HG03060 (cell line): ENCODE measurements around the gene MS4A18.

Experiments used
- ATAC-seq: cut with Tn5 transposase; IDR thresholded peaks from one replicate; pipeline ENCODE4 v1.9.1; 2021; ENCODE audit warnings: low read depth, moderate number of reproducible peaks; ENCODE audit not compliant: unreplicated experiment

The MS4A18 gene

DNA sequence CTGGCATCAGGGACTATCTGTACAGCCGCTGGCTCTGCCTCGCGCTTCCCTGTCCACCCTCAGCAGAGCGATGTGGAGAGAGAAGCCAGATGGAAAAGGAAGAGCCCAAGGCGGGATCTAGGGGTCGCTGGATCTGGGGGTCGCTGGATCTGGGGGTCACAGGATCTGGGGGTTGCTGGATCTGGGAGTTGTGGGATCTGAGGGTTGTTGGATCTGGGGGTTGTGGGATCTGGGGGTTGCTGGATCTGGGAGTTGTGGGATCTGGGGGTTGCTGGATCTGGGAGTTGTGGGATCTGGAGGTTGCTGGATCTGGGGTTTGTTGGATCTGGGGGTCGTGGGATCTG, 58.6 kb downstream of the MS4A18 start:
- no peak for ATAC-seq

DNA sequence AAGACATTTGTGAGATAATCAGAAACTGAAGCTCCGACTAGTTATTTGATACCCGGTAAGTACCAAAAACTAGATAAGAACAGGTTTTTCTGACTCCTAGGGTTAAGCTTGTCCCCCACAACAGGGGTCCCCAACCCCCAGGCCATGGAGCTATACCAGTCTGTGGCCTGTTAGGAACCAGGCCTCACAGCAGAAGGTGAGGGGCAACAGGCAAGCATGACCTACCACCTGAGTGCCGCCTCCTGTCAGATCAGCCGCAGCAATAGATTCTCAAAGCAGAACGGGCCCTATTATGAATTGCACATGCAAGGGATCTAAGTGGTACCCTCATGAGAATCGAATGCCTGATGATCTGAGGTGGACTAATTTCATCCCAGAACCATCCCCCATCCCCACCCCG, 59.4 kb downstream of the MS4A18 start:
- ATAC-seq: no peak

DNA sequence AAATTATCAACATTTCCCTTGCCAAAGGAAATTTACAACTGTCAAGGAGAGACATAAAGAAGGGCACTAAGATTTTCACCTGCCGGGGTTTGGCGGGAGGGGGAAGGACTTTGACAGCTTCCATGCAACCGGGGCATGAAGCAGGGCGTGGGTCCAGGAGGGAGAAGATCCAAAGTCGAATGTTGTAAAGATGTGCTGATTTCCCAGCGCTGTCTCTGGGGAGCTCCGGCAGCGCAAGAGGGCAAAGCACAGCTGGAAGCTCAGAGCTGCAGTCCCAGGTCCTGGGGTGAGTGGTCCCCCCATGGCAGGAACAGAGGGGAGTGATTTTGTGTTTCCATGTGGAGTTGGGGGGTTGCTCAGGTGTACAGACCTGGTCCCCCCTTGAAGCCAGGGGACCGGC, 60.6 kb downstream of the MS4A18 start, which contains the start of gene MS4A10:
Gene MS4A10, plus strand, starts transcription at position 198 of the 400 bp plus-strand sequence. CDS start 5,003 bp downstream, outside the sequence.
- ATAC-seq: no peak

DNA sequence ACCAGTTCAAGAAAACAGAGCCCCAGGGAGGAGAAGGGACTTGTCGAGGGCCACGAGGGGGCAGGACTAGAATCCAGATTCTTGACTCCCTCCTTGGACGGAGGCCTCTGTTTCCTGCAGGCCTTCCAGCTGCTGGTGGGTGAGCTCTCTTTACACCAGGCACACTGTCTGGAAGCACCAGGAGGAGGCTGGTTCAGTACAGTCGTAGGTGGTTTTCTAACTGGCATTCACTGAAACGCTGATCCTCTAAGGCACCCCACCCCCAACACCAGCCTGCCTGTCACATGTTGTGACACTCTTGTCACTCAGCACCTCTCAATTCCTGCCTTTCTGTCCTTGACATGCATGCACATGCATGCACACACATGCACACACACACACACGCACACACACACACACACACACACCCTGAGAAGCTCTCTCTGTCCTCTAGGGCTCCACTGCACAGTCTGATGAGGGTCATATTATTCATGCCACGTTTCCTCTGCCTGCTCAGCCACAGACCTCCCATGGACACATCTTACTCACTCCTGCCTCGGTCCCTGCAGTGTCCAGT, 61.4 kb downstream of the MS4A18 start:
- no peak for ATAC-seq

DNA sequence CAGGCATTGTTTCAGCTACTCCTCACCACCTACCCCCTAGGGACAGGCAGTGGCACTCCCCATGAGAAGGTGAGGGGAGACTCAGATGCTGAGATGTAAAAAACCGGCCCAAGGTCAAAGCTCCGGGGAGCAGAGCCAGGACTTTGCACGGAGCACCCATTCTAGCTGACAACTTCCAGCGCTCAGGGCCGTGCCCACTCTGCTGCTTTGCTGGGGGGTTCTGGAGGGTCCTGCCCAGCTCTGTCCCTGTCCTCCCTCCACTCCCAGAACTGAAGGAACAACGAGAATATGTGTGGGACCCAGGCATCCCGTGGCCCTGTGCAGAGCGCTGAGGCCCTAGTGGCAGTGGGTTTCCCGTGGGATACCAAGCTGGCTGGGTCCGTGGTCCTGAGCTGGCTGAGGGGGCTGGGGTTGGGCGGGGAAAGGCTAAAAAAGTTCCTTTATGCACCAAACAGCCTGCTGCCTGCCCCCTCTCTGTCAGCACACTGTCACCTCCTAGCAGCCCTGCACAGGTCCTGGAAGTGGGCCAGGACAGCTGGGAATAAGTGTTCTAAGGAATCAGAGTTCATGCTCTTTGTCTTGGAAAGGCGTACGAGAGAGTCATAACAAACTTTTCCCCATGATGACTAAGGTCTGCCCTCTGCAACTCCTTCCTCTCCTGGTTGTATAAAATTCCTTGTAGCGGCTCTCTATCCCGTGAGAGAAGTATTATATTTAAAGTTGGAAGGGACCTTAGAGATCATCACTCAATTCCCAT, 62.5 kb downstream of the MS4A18 start:
- ATAC-seq: no peak

DNA sequence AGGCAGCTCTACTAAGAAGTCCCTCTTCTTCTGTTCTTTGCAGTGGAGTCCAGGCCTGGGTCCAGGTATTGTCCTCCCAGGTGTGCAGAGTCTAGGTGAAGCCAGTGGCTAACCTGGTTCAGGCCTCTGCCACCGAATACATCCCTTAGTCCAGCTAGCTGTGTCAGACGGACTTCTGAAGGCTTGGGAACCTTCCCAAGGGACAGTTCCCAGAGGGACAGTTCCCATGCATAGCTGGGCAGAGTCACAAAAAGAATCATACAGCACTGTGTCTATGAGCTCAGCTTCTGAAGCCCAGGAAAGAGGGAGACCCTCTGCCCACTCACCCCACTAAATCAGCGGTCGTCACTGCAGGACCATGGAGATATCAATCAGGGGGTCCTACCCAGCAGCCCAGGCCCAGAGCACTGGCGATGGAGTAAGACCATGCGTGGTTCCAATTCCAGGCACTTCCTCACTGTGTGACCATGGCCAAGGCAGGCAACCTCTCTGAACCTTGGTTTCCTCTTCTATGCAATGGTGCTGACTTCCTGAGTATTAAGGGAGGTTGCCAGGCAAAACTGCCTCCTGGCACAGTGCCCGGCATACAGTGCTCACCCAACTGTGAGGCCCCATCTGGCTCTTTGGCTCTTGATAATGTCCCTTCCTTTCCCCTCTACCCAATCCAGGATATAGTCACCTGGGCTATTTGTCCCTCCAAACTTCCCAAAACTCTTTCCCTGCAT, 64.0 kb downstream of the MS4A18 start:
- no peak for ATAC-seq

DNA sequence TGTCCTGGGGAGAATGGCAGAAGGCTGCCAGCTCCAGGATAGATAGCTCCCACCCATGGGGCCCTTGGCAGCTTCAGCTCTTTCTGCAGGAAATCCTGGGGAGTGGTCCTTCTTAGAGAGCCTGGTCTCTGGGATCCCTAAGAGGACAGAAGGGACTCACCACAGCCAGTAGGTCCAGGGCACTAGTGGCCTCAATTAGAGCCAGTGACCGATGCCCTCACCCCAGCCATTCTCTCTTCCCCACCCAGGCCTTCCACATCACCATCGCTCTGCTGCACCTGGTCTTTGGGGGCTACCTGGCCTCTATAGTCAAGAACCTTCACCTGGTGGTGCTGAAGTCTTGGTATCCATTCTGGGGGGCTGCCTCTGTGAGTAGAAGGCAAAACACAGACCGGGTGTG, 66.2 kb downstream of the MS4A18 start:
- ATAC-seq: no peak

GRCh38 chr11:60791153-60791933, 66.8 kb downstream of the MS4A18 start:
- no peak for ATAC-seq

DNA sequence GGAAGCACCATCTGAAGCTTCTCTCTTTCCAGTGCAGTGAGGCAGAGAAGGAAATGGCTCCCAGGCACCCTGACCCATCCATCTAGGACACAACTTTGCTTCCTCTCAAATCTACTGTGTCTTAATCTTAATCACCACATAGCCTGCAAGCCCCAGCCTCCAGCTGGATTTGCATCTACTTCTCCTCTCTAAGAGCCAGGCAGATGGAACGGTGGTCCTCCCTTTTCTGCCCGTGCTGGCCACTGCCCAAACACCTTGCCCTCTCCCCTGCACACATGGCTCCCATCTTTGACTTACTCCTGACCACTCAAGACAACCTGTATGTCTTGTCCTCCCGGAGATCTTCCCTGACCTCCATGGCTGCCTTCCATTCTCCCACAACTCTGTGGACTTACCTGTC, 68.0 kb downstream of the MS4A18 start:
- ATAC-seq: no peak
